HepG2 (cell line): ENCODE data around the gene ESRP2. TPM values are rescaled to one million over a fixed set of nuclear protein-coding genes. Genes with fewer than 3 reads are reported as not detected.

Experiments
- ATF4 ChIP-seq, 2 experiments: fragments of 450-650 bp in 1 of 2; sonication (generic) in 1 of 2; formaldehyde crosslinking; IDR thresholded peaks; 2 replicates each; pipeline versions ENCODE4 v1.5.0 to v1.8.0; 2020 to 2022; ENCODE audit warnings: mild to moderate bottlenecking in 1 of 2, missing genetic modification reagents in 1 of 2
- KAT2B ChIP-seq: fragments of 150-350 bp; IDR thresholded peaks from 2 replicates; pipeline ENCODE4 v1.6.1; 2014; ENCODE audit warnings: low read depth, low read length, borderline replicate concordance
- THAP9 ChIP-seq: sonication (generic); formaldehyde crosslinking; IDR thresholded peaks from 2 replicates; pipeline ENCODE4; 2020; ENCODE audit warnings: missing genetic modification reagents, mild to moderate bottlenecking, borderline replicate concordance
- ZBTB49 ChIP-seq: sonication (generic); formaldehyde crosslinking; IDR thresholded peaks from 2 replicates; pipeline ENCODE4 v1.4.0; 2020; ENCODE audit warnings: missing genetic modification reagents, borderline replicate concordance
- ZHX2 ChIP-seq, 2 experiments: sonication (generic) in 1 of 2; formaldehyde crosslinking in 1 of 2; IDR thresholded peaks; 2 replicates each; pipeline versions ENCODE4 v1.6.1 to v1.9.0; 2014 to 2022; ENCODE audit warnings: antibody characterized with exemption in 1 of 2, borderline replicate concordance in 1 of 2, inconsistent platforms in 1 of 2, low read depth in 1 of 2, missing genetic modification reagents in 1 of 2
- ZNF234 ChIP-seq: sonication (generic); formaldehyde crosslinking; conservative IDR thresholded peaks from 2 replicates; pipeline ENCODE4 v1.5.1; 2020; ENCODE audit warnings: mild to moderate bottlenecking, missing genetic modification reagents
- ZNF784 ChIP-seq: sonication (generic); formaldehyde crosslinking; IDR thresholded peaks from 2 replicates; pipeline ENCODE4 v1.5.1; 2020; ENCODE audit warnings: missing genetic modification reagents, mild to moderate bottlenecking, borderline replicate concordance
- polyA plus RNA-seq, 8 experiments: library from polyadenylated mRNA; depleted of rRNA in 3 of 8; stranded (reverse) in 7 of 8; unstranded in 1 of 8; fragments of >200 nt; fragmentation: Illumina TruSeq in 4 of 8; extraction: Trizol in 4 of 8; gene quantifications; 2 replicates each; pipeline versions ENCODE4 v1.2.1 to v1.2.3, GENCODE V29; 2011 to 2016; ENCODE audit warnings: low read depth in 4 of 8, missing spikeins in 1 of 8, mixed read lengths in 1 of 8; ENCODE audit not compliant: insufficient read depth in 1 of 8
- total RNA-seq, 5 experiments: library from RNA; depleted of rRNA; stranded (reverse); fragments of >200 nt; fragmentation: Illumina TruSeq; extraction: Trizol; gene quantifications; 2 replicates each; pipeline ENCODE4 v1.2.3, GENCODE V29; 2016; ENCODE audit warnings: low read depth in 1 of 5

ESRP2 gene
- total and polyA plus RNA-seq, 2 of the 13 experiments (the other 11 are each of a cell fraction or from before 2014, with no cell fraction given) = 21.1 to 32.4 TPM

GRCh38 chr16:68265078-68265920 lies 29.4 kb upstream of the ESRP2 start (continued):
- TF ChIP-seq ZBTB49 (CRISPR knock-in tag) (peak; percentile 22; the same call in 1 of the 2 replicates), ZHX2 (IDR thresholded peaks at IDR 0.05; ENCODE audit: low read depth) (no peak), ZHX2 (CRISPR knock-in tag; IDR thresholded peaks at IDR 0.05; ENCODE audit: borderline replicate concordance) (0 out of 2 replicates have a peak, but pooled peaks have one; percentile 18), ATF4 (CRISPR knock-in tag; IDR thresholded peaks at IDR 0.05) (peak in 1 of 2 experiments; percentile 75; a peak in 2 of 4 replicates), ZNF784 (CRISPR knock-in tag) (no peak; the same call in 1 of the 2 replicates), ZNF234 (CRISPR knock-in tag) (no peak), THAP9 (CRISPR knock-in tag) (peak; percentile 67; the same call in 1 of the 2 replicates), KAT2B (no peak)
